Measurements from ENCODE around the gene MGAT4A. TPM values are rescaled to one million over a fixed set of nuclear protein-coding genes. Genes with fewer than 3 reads are reported as not detected.

MGAT4A gene
- total RNA-seq, 2 donors from 2014 or later: 13.2 to 37.4 TPM

GRCh38 chr2:98571796-98572195 lies 159.1 kb downstream of the MGAT4A start:
- Histone ChIP-seq H3K27ac (no peak overlapping the region), H3K9me3 (no peaks in the 10 kb centered on the region), H3K4me1 (no peaks in the 10 kb centered on the region), H3K27me3 (no peaks in the 10 kb centered on the region), H3K36me3 (peaks cover 28% of the 10 kb centered on the region), H3K4me3 (no peak overlapping the region)
- no peak for TF ChIP-seq CTCF (IDR thresholded peaks at IDR 0.05)
- DNase-seq (ENCODE audit: low spot score): no peak

- H3K27me3 ChIP-seq: no peaks in the 10 kb centered on the region
- TF ChIP-seq CTCF (IDR thresholded peaks at IDR 0.05): no peak
- no peak for DNase-seq (ENCODE audit: low spot score)
- no peaks in the 10 kb centered on the region for H3K4me1 ChIP-seq
- no peaks in the 10 kb centered on the region for H3K9me3 ChIP-seq
- peaks cover 34% of the 10 kb centered on the region for H3K36me3 ChIP-seq
- no peak overlapping the region for H3K27ac ChIP-seq
- no peak overlapping the region for H3K4me3 ChIP-seq
Observed at GRCh38 chr2:98571121-98571701, 159.7 kb downstream of the MGAT4A start.

- no peak for TF ChIP-seq CTCF (IDR thresholded peaks at IDR 0.05)
- no peak for DNase-seq (ENCODE audit: low spot score)
- peaks cover 43% of the 10 kb centered on the region for H3K36me3 ChIP-seq
- no peaks in the 10 kb centered on the region for H3K4me1 ChIP-seq
- H3K27ac ChIP-seq: no peak overlapping the region
- no peaks in the 10 kb centered on the region for H3K27me3 ChIP-seq
- no peak overlapping the region for H3K4me3 ChIP-seq
- H3K9me3 ChIP-seq: no peaks in the 10 kb centered on the region
Observed at GRCh38 chr2:98570356-98570755, 160.6 kb downstream of the MGAT4A start.

- Histone ChIP-seq H3K27ac (no peak overlapping the region), H3K9me3 (no peaks in the 10 kb centered on the region), H3K4me1 (no peaks in the 10 kb centered on the region), H3K36me3 (peaks cover 47% of the 10 kb centered on the region), H3K4me3 (no peak overlapping the region), H3K27me3 (no peaks in the 10 kb centered on the region)
- no peak for TF ChIP-seq CTCF (IDR thresholded peaks at IDR 0.05)
- DNase-seq (ENCODE audit: low spot score): no peak
Observed at GRCh38 chr2:98569915-98570314, 161.0 kb downstream of the MGAT4A start.

GRCh38 chr2:98569197-98569793 lies 161.6 kb downstream of the MGAT4A start:
- H3K9me3 ChIP-seq: no peaks in the 10 kb centered on the region
- H3K4me1 ChIP-seq: peaks cover 0 to 5% of the 10 kb centered on the region in 2 donors
- H3K27me3 ChIP-seq: no peaks in the 10 kb centered on the region
- DNase-seq (ENCODE audit: low spot score): no peak
- TF ChIP-seq CTCF (IDR thresholded peaks at IDR 0.05): peak; percentile 57 to 84
- H3K27ac ChIP-seq: no peak overlapping the region
- no peak overlapping the region for H3K4me3 ChIP-seq
- H3K36me3 ChIP-seq: peaks cover 53% of the 10 kb centered on the region

Other genes starting within 250 kb of the MGAT4A start
- 10 to 100 TPM; 19.8 to 22.3 TPM for gene COA5, start 122.6 kb downstream of the MGAT4A start, total RNA-seq
- gene UNC50, start 122.5 kb downstream of the MGAT4A start, total RNA-seq: 10 to 100 TPM; 30.4 to 35.3 TPM
- 1 to 10 TPM; 5.3 to 7.4 TPM for gene CRACDL, start 205.1 kb upstream of the MGAT4A start, total RNA-seq

Data from right atrium auricular region (tissue), 2 donors.